ENCODE data around the gene EPB41L3. TPM values are rescaled to one million over a fixed set of nuclear protein-coding genes. Genes with fewer than 3 reads are reported as not detected.

The EPB41L3 gene
- total and polyA plus RNA-seq, 10 of the 15 experiments (the other 5 are each of a cell fraction or from before 2014, with no cell fraction given), result 0.11 to 0.69 (median 0.23) TPM; not detected in 6

- Histone ChIP-seq H2AFZ (ENCODE audit: control insufficient read depth, low read depth, low read length) (no peak overlapping the region), H3K4me1 (ENCODE audit: control insufficient read depth, insufficient read depth, low read length) (no peaks in the 10 kb centered on the region), H3K4me2 (ENCODE audit: control insufficient read depth, insufficient read depth) (no peak overlapping the region), H3K9me3 (replicated peaks; ENCODE audit: control insufficient read depth, insufficient read depth, low read length) (no peaks in the 10 kb centered on the region), H3K9ac (ENCODE audit: control insufficient read depth, insufficient read depth, low read length) (no peak overlapping the region), H3K79me2 (ENCODE audit: control insufficient read depth, insufficient read depth, low read length) (no peaks in the 10 kb centered on the region), H3K4me3 (no peak overlapping the region), H3K27ac (ENCODE audit: control insufficient read depth, insufficient read depth) (no peak overlapping the region), H4K20me1 (ENCODE audit: control insufficient read depth, insufficient read depth) (no peaks in the 10 kb centered on the region), H3K27me3 (replicated peaks in 1 of 2; ENCODE audit: control insufficient read depth in 2 of 2, insufficient read depth in 2 of 2, low read length in 1 of 2) (0 out of 4 replicates have a peak, but pooled peaks cover 0 to 2% of the 10 kb centered on the region in 2 experiments), H3K36me3 (ENCODE audit: control insufficient read depth in 2 of 2, insufficient read depth in 2 of 2, low read length in 1 of 2) (no peaks in the 10 kb centered on the region)
- intact Hi-C loops (cut with micrococcal nuclease; ENCODE audit: unreplicated experiment), result no loop called here
- in situ Hi-C loops (cut with MboI), result no loop called here
- ChIA-PET RAD21 (ENCODE audit: unreplicated experiment) (no interaction called here), POLR2A (no interaction called here), CTCF (interaction anchor here (0.5 kb wide), 1 partner anchor 21 kb away, joined by 3 read pairs; no protein-coding TSS in a partner anchor), SMC1A (ENCODE audit: uncharacterized antibody, unreplicated experiment) (interaction anchor here (0.9 kb wide), 1 partner anchor 11 kb away, joined by 5 read pairs; no protein-coding TSS in a partner anchor)
- no peak for ATAC-seq
- WGBS (ENCODE audit: insufficient coverage, insufficient replicate concordance, low lambda C conversion rate, missing lambda C conversion rate), result 31% methylated on average over 3 of the region's 3 CpGs
- no peak for TF ChIP-seq MLLT1 (IDR thresholded peaks at IDR 0.05)
- no peak for TF ChIP-seq BMI1 (IDR thresholded peaks at IDR 0.05; ENCODE audit: borderline replicate concordance)
- TF ChIP-seq, protein P1, sequence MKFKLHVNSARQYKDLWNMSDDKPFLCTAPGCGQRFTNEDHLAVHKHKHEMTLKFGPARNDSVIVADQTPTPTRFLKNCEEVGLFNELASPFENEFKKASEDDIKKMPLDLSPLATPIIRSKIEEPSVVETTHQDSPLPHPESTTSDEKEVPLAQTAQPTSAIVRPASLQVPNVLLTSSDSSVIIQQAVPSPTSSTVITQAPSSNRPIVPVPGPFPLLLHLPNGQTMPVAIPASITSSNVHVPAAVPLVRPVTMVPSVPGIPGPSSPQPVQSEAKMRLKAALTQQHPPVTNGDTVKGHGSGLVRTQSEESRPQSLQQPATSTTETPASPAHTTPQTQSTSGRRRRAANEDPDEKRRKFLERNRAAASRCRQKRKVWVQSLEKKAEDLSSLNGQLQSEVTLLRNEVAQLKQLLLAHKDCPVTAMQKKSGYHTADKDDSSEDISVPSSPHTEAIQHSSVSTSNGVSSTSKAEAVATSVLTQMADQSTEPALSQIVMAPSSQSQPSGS (IDR thresholded peaks at IDR 0.05; ENCODE audit: low read length), result no peak
- TF ChIP-seq EP300 (IDR thresholded peaks at IDR 0.05; ENCODE audit: borderline replicate concordance in 1 of 2, control insufficient read depth in 1 of 2, low read depth in 2 of 2, low read length in 2 of 2), result no peak
- no peak for TF ChIP-seq LARP7 (IDR thresholded peaks at IDR 0.05)
- no peak for FAIRE-seq
- BruUV-seq (replicated peaks), result no TSS peak
- DNase-seq (ENCODE audit: low read depth, low spot score), result no peak
Measured at GRCh38 chr18:5515011-5515784, 28.6 kb downstream of the EPB41L3 start.

Data from GM12878 (cell line).